Endothelial cell of umbilical vein (primary cell): Measurements from ENCODE around the gene USF3. TPM values are rescaled to one million over a fixed set of nuclear protein-coding genes. Genes with fewer than 3 reads are reported as not detected.

Source experiments
- BruUV-seq: library from RNA; stranded (reverse); fragments of 400-500 nt; replicated peaks from 2 replicates; lab custom pipeline; 2021; lab: Mats Ljungman, UMichigan
- CTCF ChIA-PET: fragments of 300-600, 350-600 bp; sonication (Branson Sonifier 250); formaldehyde crosslinking; loops from one replicate; lab custom pipeline; 2021; ENCODE audit warnings: antibody characterized with exemption, inconsistent platforms; lab: Charles Lee
- POLR2A ChIA-PET: fragments of 300-600, 350-600 bp; sonication (Branson Sonifier 250); formaldehyde crosslinking; loops from one replicate; lab custom pipeline; 2021; ENCODE audit warnings: antibody characterized with exemption, inconsistent platforms; lab: Charles Lee
- DNase-seq: peaks from one replicate; pipeline ENCODE4 v3.0.0-alpha.2; 2011; ENCODE audit warnings: low read depth, low spot score
- FAIRE-seq: peaks from 2 replicates; lab custom pipeline; 2011; peaks lifted over from hg19 to GRCh38; lab: Jason Lieb, UNC
- H2AFZ ChIP-seq: 2 replicates; pipeline ENCODE4 v1.6.0; 2012; ENCODE audit warnings: low read depth, low read length, control low read depth, inconsistent platforms
- H3K27ac ChIP-seq: 2 replicates; pipeline ENCODE4 v1.5.1; 2011; ENCODE audit warnings: low read depth, mild to moderate bottlenecking, control low read depth, low read length, moderate library complexity; ENCODE audit not compliant: insufficient read depth
- H3K27me3 ChIP-seq, 2 experiments: 2 replicates each; pipeline versions ENCODE4 v1.6.0 to v1.6.1; 2011; ENCODE audit warnings: low read length in 2 of 2, mixed read lengths in 1 of 2; ENCODE audit not compliant: control insufficient read depth in 2 of 2, insufficient read depth in 2 of 2
- H3K36me3 ChIP-seq, 2 experiments: 2 replicates in 1 of 2; 3 replicates in 1 of 2; pipeline ENCODE4 v1.5.1; 2011; ENCODE audit warnings: low read length in 2 of 2, mild to moderate bottlenecking in 1 of 2, moderate library complexity in 1 of 2; ENCODE audit not compliant: control insufficient read depth in 2 of 2, insufficient read depth in 2 of 2; ENCODE audit errors: extremely low read depth in 1 of 2
- H3K4me1 ChIP-seq: 3 replicates; pipeline ENCODE4 v1.5.1; 2011; ENCODE audit warnings: mild to moderate bottlenecking, low read length; ENCODE audit not compliant: control insufficient read depth, insufficient read depth; ENCODE audit errors: extremely low read depth
- H3K4me2 ChIP-seq: 2 replicates; pipeline ENCODE4 v1.6.1; 2011; ENCODE audit warnings: low read length, control low read depth, mixed read lengths; ENCODE audit not compliant: insufficient read depth
- H3K4me3 ChIP-seq, 3 experiments: fragments of 200-600 bp in 1 of 3; sonication (generic), shearing (Covaris generic) in 1 of 3; replicated peaks in 1 of 3; 2 replicates each; pipeline ENCODE4 v1.5.1; 2011 to 2016; ENCODE audit warnings: control low read depth in 3 of 3, low read length in 3 of 3, mild to moderate bottlenecking in 2 of 3, inconsistent platforms in 1 of 3, low read depth in 1 of 3, moderate library complexity in 1 of 3; ENCODE audit not compliant: insufficient read depth in 1 of 3
- H3K79me2 ChIP-seq: 2 replicates; pipeline ENCODE4 v1.6.0; 2012; ENCODE audit warnings: low read length, inconsistent platforms; ENCODE audit not compliant: control insufficient read depth, insufficient read depth
- H3K9ac ChIP-seq: replicated peaks from 2 replicates; pipeline ENCODE3; 2011; ENCODE audit warnings: low read length, control low read depth; ENCODE audit not compliant: insufficient read depth; ENCODE audit errors: extremely low read depth
- H3K9me1 ChIP-seq: replicated peaks from 3 replicates; pipeline ENCODE4 v1.6.0; 2011; ENCODE audit warnings: mild to moderate bottlenecking, low read length; ENCODE audit not compliant: control insufficient read depth, insufficient read depth; ENCODE audit errors: extremely low read depth
- H3K9me3 ChIP-seq: replicated peaks from 2 replicates; pipeline ENCODE4 v1.5.1; 2012; ENCODE audit warnings: low read length, inconsistent platforms; ENCODE audit not compliant: control insufficient read depth, insufficient read depth
- H4K20me1 ChIP-seq: replicated peaks from 2 replicates; pipeline ENCODE3; 2011; ENCODE audit warnings: mild to moderate bottlenecking, low read length; ENCODE audit not compliant: control insufficient read depth, insufficient read depth; ENCODE audit errors: extremely low read depth
- EZH2 ChIP-seq: IDR thresholded peaks from 2 replicates; pipeline ENCODE4 v1.6.1; 2012; ENCODE audit warnings: borderline replicate concordance, low read depth, mild to moderate bottlenecking, moderate library complexity, low read length, inconsistent platforms; ENCODE audit not compliant: severe bottlenecking
- FOS ChIP-seq: IDR thresholded peaks from 2 replicates; pipeline ENCODE4 v1.6.1; 2011; ENCODE audit warnings: mild to moderate bottlenecking, low read length, moderate library complexity, borderline replicate concordance; ENCODE audit not compliant: insufficient read depth
- GATA2 ChIP-seq: IDR thresholded peaks from 2 replicates; pipeline ENCODE4 v1.7.0; 2011; ENCODE audit warnings: low read depth, mild to moderate bottlenecking, moderate library complexity, mixed read lengths, low read length; ENCODE audit not compliant: insufficient read length, insufficient read depth
- JUN ChIP-seq: IDR thresholded peaks from 2 replicates; pipeline ENCODE4 v1.6.1; 2011; ENCODE audit warnings: borderline replicate concordance, low read depth; ENCODE audit not compliant: insufficient read length, insufficient read depth
- MYC ChIP-seq: IDR thresholded peaks from one replicate; pipeline ENCODE4 v1.6.1; 2011; ENCODE audit warnings: mild to moderate bottlenecking, low read depth, low read length
- POLR2A ChIP-seq: IDR thresholded peaks from 2 replicates; pipeline ENCODE4 v1.6.1; 2012; ENCODE audit warnings: low read depth, mild to moderate bottlenecking, control low read depth, low read length
- POLR2AphosphoS5 ChIP-seq: IDR thresholded peaks from 2 replicates; pipeline ENCODE4 v1.6.1; 2012; ENCODE audit warnings: low read depth, mild to moderate bottlenecking, control low read depth, low read length, moderate library complexity; ENCODE audit not compliant: insufficient read depth
- dilution Hi-C: fragments of 300-500 bp; cut with MboI; formaldehyde crosslinking; loops from one replicate; pipeline ENCODE4 v1.15.0; 2019; ENCODE audit warnings: low sequenced_read_pairs; ENCODE audit not compliant: extremely low pct_ligation_motif_present
- intact Hi-C: fragments of 100-400 bp; cut with micrococcal nuclease; formaldehyde crosslinking; loops from one replicate; pipeline ENCODE4 v1.10.0; 2022
- polyA plus RNA-seq, 4 experiments: library from polyadenylated mRNA; depleted of rRNA in 3 of 4; stranded (reverse) in 3 of 4; unstranded in 1 of 4; fragments of >200 nt; gene quantifications; 2 replicates each; pipeline versions ENCODE4 v1.2.1 to v1.2.3, GENCODE V29; 2011 to 2012; ENCODE audit warnings: missing spikeins in 1 of 4
- total RNA-seq: library from RNA; stranded (reverse); gene quantifications from 2 replicates; pipeline ENCODE4 v1.2.3, GENCODE V29; 2021
- TF ChIP-seq, protein P1 (sequence below), 2 donors: IDR thresholded peaks; 1 replicate in 1 of 2; 2 replicates in 1 of 2; pipeline ENCODE4 v1.5.1; 2011; ENCODE audit warnings: low read length in 2 of 2, mild to moderate bottlenecking in 2 of 2, moderate library complexity in 2 of 2, control low read depth in 1 of 2, inconsistent platforms in 1 of 2, low read depth in 1 of 2; ENCODE audit not compliant: insufficient read depth in 1 of 2; ENCODE audit errors: extremely low read depth in 1 of 2
- TF ChIP-seq, protein P2 (sequence below): IDR thresholded peaks from 2 replicates; pipeline ENCODE4 v1.6.1; 2011; ENCODE audit not compliant: insufficient read depth, insufficient read length

The USF3 gene
- total and polyA plus RNA-seq, 2 donors (not counting 3 experiments of a cell fraction or from before 2014, with no cell fraction given), result 7.0 to 10.5 TPM

DNA sequence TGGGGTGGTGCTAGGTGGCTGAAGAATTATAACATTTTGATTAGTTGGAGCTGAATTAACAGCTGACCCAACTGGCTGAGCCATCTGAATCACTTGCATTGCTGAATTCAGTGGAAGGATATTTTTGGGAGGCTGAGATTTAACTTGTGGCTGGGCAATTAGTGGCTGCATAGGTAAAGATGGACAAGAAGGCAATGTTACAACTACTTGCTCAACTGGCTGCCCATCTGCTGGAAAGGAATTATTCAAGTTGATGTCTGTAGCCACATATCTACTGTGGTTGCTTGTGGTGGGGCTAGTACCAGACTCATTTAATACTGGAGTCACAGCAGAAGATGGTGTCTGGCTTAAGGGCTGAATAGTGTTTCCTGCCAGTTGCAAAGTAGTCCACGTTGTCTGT, 36.4 kb downstream of the USF3 start:
- Histone ChIP-seq H3K36me3 (peaks cover 9 to 14% of the 10 kb centered on the region in 2 experiments), H3K4me3 (no peak overlapping the region), H3K27ac (no peak overlapping the region), H3K9me1 (no peaks in the 10 kb centered on the region), H3K4me1 (no peaks in the 10 kb centered on the region), H3K9ac (no peak overlapping the region), H4K20me1 (no peaks in the 10 kb centered on the region), H2AFZ (no peak overlapping the region), H3K9me3 (no peaks in the 10 kb centered on the region), H3K4me2 (no peak overlapping the region), H3K27me3 (no peaks in the 10 kb centered on the region), H3K79me2 (no peaks in the 10 kb centered on the region)
- ChIA-PET POLR2A (no interaction called here), CTCF (no interaction called here)
- no TSS peak for BruUV-seq
- dilution Hi-C loops, result no loop called here
- intact Hi-C loops, result no loop called here
- DNase-seq, result no peak
- no peak for FAIRE-seq
- TF ChIP-seq POLR2A, result no peak
- TF ChIP-seq JUN, result no peak
- TF ChIP-seq, protein P1, sequence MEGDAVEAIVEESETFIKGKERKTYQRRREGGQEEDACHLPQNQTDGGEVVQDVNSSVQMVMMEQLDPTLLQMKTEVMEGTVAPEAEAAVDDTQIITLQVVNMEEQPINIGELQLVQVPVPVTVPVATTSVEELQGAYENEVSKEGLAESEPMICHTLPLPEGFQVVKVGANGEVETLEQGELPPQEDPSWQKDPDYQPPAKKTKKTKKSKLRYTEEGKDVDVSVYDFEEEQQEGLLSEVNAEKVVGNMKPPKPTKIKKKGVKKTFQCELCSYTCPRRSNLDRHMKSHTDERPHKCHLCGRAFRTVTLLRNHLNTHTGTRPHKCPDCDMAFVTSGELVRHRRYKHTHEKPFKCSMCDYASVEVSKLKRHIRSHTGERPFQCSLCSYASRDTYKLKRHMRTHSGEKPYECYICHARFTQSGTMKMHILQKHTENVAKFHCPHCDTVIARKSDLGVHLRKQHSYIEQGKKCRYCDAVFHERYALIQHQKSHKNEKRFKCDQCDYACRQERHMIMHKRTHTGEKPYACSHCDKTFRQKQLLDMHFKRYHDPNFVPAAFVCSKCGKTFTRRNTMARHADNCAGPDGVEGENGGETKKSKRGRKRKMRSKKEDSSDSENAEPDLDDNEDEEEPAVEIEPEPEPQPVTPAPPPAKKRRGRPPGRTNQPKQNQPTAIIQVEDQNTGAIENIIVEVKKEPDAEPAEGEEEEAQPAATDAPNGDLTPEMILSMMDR (IDR thresholded peaks at IDR 0.05; ENCODE audit: extremely low read depth in 1 of 2, insufficient read depth in 1 of 2, low read depth in 1 of 2, low read length in 2 of 2), result no peak
- TF ChIP-seq, protein P2, sequence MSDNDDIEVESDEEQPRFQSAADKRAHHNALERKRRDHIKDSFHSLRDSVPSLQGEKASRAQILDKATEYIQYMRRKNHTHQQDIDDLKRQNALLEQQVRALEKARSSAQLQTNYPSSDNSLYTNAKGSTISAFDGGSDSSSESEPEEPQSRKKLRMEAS, result no peak
- TF ChIP-seq GATA2, result no peak
- no peak for TF ChIP-seq MYC
- no peak for TF ChIP-seq POLR2AphosphoS5
- no peak for TF ChIP-seq FOS
- TF ChIP-seq EZH2, result no peak
